Measurements from ENCODE around the gene KRT33B.
"Not testable (repeated sequence)": the region's sequence is repeated elsewhere in the genome, so short reads cannot be mapped to it uniquely, and the experiment has no call there.

Gene KRT33B

DNA sequence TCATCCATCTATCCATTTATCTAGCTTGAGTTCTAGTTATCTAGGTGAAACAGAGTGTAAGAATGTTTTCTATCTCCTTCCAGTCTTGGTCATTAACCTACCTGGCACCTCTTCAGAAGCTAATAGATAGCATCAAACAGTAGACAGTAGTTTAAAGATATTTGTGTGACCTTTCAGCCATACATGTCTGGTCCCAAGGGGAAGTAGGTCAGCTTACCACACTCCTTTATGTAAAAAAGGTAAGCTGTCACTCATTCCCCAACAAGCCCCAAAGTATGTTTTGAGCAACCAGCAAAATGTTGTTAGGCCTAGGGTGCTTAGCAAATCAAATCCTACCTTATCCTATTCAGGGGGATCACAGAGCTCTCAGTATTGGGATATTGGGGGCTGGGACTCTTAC lies 3.5 kb downstream of the KRT33B start:
- TF ChIP-seq, protein P1, sequence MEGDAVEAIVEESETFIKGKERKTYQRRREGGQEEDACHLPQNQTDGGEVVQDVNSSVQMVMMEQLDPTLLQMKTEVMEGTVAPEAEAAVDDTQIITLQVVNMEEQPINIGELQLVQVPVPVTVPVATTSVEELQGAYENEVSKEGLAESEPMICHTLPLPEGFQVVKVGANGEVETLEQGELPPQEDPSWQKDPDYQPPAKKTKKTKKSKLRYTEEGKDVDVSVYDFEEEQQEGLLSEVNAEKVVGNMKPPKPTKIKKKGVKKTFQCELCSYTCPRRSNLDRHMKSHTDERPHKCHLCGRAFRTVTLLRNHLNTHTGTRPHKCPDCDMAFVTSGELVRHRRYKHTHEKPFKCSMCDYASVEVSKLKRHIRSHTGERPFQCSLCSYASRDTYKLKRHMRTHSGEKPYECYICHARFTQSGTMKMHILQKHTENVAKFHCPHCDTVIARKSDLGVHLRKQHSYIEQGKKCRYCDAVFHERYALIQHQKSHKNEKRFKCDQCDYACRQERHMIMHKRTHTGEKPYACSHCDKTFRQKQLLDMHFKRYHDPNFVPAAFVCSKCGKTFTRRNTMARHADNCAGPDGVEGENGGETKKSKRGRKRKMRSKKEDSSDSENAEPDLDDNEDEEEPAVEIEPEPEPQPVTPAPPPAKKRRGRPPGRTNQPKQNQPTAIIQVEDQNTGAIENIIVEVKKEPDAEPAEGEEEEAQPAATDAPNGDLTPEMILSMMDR (IDR thresholded peaks at IDR 0.05; ENCODE audit: low read length, missing control alignments) = no peak
- no peak for DNase-seq (ENCODE audit: low read depth)
- H3K4me3 ChIP-seq (replicated peaks; ENCODE audit: low read depth, low read length) = no peak overlapping the region

DNA sequence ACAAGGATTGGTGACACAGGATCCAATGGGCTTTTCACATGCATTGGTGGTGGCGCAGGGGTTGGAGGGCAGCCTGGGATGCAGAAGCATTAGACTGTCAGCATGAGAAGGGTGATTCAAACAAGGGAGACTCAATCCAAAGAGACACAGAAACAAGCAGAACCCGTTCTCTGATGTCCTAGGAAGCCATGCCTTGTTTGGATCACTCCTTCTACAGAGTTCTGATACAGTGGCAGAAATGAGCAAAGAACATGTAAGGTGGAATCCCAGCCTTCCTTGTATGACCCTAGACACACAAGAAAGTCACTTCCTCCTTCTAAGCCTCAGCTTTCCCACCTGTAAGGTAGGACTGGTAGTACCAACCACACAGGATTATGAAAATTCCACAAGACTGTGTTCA lies 5.7 kb downstream of the KRT33B start:
- H3K4me3 ChIP-seq (replicated peaks; ENCODE audit: low read depth, low read length) = no peak overlapping the region
- TF ChIP-seq, protein P1 (IDR thresholded peaks at IDR 0.05; ENCODE audit: low read length, missing control alignments) = no peak
- DNase-seq (ENCODE audit: low read depth) = no peak

- H3K4me3 ChIP-seq (replicated peaks; ENCODE audit: low read depth, low read length) = no peak overlapping the region
- DNase-seq (ENCODE audit: low read depth) = peak; percentile 42
Observed at GRCh38 chr17:41360296-41360995, 9.2 kb downstream of the KRT33B start.

DNA sequence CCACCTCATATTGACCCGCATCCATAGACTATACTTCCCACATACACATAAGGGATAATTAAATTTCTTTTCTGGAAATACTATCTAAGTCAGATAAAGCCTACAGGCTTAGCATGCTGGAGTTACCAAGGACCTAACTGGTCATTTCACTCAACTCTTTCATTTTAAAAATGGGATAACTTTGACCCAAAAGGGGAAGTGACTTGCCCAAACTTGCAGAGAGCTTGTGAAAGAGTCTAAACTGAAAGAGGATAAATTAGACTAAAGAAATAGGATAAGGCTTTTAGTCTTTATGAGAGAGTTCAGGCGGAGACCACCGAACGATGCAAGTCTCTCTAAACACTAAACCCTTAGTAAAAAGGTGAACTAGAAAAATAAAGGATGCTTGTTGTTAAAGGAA lies 15.1 kb downstream of the KRT33B start:
- no peak for DNase-seq (ENCODE audit: low read depth)
- TF ChIP-seq, protein P1 (IDR thresholded peaks at IDR 0.05; ENCODE audit: low read length, missing control alignments) = no peak
- no peak overlapping the region for H3K4me3 ChIP-seq (replicated peaks; ENCODE audit: low read depth, low read length)

More at GRCh38 chr17:41360296-41360995, 9.2 kb downstream of the KRT33B start:
- TF ChIP-seq, protein P1 (IDR thresholded peaks at IDR 0.05; ENCODE audit: low read length, missing control alignments) = no peak

GRCh38 chr17:41352597-41353366 lies 16.8 kb downstream of the KRT33B start:
- TF ChIP-seq, protein P1 (IDR thresholded peaks at IDR 0.05; ENCODE audit: low read length, missing control alignments) = no peak
- no peak for DNase-seq (ENCODE audit: low read depth)

GRCh38 chr17:41351177-41351576 lies 18.4 kb downstream of the KRT33B start:
- no peak for DNase-seq (ENCODE audit: low read depth)

More at GRCh38 chr17:41352597-41353366, 16.8 kb downstream of the KRT33B start:
- no peak overlapping the region for H3K4me3 ChIP-seq (replicated peaks; ENCODE audit: low read depth, low read length)

DNA sequence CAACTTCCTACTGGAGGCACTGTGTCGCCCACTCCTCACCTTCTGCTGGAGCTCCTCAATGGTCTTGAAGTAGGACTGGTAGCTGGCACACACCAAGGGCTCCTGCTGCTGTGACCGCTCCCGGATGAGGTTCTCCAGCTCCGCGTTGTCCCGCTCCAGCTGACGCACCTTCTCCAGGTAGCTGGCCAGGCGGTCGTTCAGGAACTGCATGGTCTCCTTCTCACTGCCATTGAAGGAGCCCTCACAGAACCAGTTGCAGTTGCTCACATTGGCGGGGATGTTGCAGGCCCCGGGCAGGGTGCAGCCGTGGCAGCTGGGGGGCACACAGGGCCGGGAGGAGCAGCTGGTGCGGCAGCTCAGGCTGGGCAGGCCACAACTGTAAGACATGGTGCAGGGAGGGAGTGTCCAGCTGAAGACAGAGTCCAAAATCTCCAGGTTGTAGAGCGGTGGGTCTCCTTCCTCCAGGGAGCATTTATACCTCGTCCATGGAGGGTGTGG lies 19.2 kb downstream of the KRT33B start, which contains the start of gene KRT33A:
Gene KRT33A (minus strand): TSS at position 448 of the 498 bp plus-strand sequence. CDS start 61 bp downstream, at position 387.
- not testable (repeated sequence) for DNase-seq (ENCODE audit: low read depth); H3K4me3 ChIP-seq (replicated peaks; ENCODE audit: low read depth, low read length)

More at GRCh38 chr17:41351177-41351576, 18.4 kb downstream of the KRT33B start:
- H3K4me3 ChIP-seq (replicated peaks; ENCODE audit: low read depth, low read length) = no peak overlapping the region
- TF ChIP-seq, protein P1 (IDR thresholded peaks at IDR 0.05; ENCODE audit: low read length, missing control alignments) = no peak

Data from fibroblast of pulmonary artery (primary cell).